ENCODE results near the gene SLIT1.
A peak's percentile ranks its signal among the peaks of the same experiment; 100 is the strongest.

Gene SLIT1

DNA sequence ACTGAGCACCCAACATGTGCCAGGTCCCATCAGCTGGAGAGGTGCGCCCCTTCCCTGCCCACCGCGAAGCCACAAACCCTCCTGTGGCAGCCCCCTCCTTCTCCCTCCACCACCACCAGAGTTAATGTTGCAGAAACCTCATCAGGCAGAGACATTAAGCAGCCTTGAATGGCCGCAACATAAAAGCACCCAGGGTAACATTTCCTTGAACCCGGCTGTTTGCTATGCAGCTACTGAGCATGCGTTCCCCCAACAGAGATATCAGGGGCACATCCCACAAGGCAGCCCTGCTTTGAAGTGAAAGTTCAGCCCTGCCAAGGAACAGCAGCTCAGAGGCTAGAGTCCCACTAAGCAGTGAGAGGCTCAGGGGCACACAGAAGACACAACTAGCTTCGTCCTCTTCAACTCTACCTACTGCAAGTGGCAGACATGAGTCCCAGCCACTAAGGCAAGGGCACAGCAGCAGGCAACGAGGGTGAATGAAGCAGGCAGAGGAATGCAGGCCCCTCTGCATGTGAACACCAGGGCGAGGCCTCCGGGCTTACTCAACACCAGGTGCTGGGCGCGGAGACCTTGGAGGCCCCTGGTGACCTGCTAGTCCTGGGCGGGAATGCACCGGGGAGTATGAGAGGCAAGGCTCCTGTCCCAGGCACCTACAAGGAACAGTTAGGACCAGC is 107.4 kb downstream of the SLIT1 start:
- DNase-seq, result no peak

DNA sequence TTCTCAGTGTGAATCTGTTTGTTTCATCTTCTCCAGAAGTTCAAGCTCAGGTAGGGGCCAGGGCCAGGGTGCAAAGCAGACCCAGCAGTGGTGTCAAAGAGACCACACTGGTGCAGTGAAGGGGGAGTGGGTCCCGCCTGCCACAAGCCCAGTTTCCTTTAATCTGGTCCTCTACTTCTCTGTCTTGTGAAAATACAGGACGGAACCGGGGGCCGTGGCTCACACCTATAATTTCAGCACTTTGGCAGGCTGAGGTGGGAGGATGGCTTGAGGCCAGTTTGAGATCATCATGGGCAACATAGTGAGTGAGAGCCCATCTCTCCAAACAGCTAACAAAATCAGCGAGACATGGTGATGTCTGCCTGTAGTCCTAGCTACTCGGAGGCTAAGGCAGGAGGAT is 109.0 kb downstream of the SLIT1 start:
- DNase-seq, result no peak

GRCh38 chr10:97075961-97076525 is 109.7 kb downstream of the SLIT1 start:
- DNase-seq, result no peak

DNA sequence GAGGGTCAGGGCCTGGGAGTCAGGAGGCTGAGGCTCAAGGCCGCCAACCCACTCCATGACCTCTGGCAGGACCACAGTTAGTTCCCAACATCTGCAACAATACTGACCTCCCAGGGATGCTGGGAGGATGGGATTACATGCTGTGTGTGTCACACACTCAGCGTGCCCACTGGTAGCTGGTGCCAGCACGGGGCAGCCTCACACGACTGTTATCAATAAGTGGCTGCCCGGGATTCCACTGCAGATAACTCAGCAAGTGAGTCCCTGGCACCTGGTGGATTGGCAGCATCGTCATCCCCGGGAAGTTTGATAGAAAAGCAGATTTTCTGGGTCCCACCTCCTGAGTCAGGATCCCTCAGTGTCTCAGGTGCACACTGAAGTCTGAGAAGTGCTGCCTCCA is 110.3 kb downstream of the SLIT1 start:
- no peak for DNase-seq

- DNase-seq, result no peak
Measured at GRCh38 chr10:97074256-97075145, 111.3 kb downstream of the SLIT1 start.

- peak; percentile 63 for DNase-seq
Measured at GRCh38 chr10:97072851-97073665, 112.7 kb downstream of the SLIT1 start.

- DNase-seq, result no peak
Measured at GRCh38 chr10:97071496-97071895, 114.3 kb downstream of the SLIT1 start.

- DNase-seq, result peak; percentile 30
Measured at GRCh38 chr10:97069576-97070362, 116.0 kb downstream of the SLIT1 start.

GRCh38 chr10:97069026-97069425 is 116.7 kb downstream of the SLIT1 start:
- no peak for DNase-seq

DNA sequence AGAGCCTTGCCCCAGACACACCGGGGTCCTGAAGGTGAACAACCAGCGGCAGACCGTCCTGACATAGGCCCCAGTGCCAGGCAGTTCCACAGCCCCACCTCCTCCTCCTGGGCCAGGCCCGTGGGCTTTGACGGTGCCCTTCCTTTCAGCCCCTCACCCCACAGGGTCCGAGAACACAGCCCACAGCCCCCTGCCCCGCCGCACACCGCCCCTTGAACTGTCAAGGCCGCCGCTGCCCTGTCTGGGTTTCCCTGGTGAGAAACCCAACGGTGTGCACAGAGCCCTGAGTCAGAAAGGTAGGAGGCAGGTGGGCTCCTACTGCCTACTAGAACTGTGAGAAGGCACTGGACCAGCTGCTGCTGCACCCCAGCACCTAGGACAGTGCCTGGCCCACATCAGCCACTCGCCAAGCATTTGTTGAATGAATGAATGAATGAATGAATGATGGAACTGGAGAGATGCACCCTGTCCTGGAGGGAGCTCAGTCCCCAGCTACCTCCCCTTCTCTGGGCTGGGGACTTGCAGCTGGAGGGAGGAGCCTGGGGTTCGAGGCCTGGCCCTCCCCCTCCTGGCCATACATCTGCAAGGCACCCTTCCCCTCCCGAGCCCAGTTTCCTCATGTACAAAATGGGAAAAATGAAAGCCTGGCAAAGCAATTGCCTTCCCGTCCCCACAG is 117.9 kb downstream of the SLIT1 start:
- DNase-seq, result no peak

DNA sequence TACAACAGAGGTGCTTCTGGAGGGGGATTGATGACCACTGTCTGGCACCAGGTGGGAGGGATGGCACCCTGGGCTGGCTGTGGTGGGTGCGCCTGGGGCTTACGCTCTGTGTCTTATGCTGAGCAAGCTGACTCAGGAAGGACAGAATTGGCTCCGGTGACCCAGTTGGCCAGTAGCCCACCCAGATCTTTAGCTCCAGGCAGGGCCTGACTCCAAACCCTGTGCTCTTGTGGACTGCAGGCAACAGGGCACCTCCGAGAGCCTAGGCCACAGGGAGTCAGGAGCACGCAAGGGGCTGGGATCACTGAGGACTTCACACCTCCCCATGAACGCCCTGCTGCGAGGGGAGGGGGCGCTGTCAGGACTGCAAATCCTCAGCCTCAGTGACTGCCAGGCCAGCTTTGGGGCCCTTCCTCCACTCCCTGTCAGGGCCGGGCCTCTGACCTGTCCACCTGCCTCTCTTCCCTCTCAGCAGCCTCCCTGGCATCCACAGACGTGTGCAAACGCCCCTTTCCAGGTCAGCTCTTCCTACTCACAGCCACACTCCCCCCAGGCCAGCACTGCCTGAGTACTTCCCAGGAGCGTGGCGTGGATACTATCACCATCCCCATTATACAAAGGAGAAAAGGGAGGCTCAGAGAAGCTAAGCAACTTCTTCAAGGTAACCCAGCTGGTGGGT is 118.7 kb downstream of the SLIT1 start:
- DNase-seq, result no peak

DNA sequence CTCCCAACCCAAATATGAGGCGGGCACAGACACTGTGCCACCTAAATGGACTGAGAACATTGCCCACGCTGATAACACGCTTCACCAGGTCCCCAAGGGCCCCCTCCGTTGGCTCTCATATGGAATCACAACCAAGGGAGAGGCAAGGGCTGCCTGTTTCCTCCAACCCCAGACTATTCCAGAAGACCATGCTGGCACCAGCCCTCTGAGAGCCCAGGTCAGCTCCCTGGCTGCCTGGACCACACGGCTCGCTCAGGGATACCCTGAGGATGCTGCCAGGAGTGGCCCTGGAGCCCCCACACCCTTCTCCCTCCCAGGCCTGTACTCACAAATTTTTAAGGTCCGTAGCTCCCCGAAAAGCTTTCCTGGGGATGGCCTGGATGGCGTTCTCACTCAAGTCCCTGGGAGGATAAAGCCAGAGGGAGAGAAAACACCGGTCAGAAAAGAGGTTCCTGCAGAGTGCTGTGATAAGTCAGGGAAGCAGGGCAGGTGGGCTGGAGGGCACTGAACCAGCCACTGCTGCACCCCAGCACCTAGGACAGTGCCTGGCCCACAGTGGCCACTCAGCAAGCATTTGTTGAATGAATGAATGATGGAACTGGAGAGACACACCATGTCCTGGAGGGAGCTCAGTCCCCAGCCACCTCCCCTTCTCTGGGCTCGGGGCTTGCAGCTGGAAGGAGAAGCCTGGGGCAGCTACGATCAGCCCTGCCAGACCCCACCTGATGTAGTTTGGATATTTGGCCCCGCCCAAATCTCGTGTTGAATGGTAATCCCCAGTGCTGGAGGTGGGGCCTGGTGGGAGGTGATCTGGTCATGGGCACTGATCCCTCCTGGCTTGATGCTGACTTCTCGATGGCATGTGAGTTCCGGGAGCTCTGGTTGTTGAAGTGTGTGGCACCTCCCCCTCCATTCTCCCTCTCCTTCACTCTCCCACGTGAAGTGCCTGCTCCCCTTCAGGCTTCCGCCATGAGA is 119.8 kb downstream of the SLIT1 start:
- no peak for DNase-seq

GRCh38 chr10:97065128-97065527 is 120.6 kb downstream of the SLIT1 start:
- DNase-seq, result no peak

DNA sequence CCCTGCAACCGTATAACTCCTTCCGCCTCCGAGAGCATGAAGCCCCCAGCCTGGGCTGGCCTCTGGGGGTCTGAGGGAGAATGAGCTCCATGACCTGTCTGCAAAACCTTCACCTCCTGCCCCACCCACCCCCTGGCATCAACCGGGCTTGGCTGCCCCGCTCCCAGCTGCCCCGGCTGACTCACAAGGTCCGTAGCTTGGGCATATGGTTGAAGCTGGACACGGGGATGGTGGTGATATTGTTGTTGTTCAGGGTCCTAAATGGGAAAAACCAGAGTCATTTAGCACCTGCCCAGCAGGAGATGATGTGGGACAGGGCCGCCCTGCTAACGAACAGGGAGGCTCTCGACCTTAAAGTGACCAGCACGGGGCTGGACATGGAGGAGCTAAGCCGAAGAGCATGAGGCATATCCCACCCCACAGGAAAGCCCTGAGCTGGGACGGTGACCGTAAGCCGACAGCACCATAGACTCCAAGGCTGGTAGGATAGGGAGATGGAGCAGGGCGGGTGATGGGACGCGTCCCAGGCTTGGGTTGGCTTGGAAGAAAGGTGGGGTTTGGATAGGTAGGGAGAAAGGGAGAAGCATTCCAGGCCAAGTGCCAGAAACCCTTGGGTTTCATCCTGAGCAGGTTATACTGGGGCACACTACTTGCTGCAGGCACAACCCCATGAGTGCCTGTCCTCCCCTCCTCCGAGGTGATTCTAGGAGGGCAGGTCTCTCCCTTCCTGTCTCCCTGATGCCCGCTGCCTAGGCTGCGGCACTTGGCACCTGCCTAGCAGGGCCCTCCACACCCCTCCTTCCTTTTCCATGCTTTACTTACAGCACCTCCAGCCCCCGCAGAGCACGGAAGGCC is 121.5 kb downstream of the SLIT1 start:
- DNase-seq, result no peak

GRCh38 chr10:97063271-97063982 is 122.3 kb downstream of the SLIT1 start:
- DNase-seq, result no peak

DNA sequence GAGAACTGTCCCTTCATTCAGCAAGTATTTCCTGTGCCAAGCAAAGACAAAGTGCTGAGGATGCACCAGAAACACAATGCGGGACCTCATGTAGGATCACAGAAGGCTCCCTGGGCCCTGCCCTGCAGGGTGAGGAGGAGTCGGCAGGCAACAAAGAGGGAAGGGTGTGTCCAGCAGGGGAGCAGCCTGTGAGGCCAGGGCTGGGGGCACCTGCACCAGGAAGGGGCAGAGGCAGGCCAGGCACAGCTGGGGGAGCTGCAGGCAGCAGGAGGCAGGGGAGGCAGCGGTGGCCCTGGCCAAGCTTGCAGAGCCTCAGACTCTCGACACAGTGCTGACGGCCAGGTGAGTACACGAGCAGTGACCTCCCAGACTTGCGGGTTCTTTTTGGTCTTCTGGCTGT is 123.3 kb downstream of the SLIT1 start:
- DNase-seq, result no peak

- no peak for DNase-seq
Measured at GRCh38 chr10:97062046-97062445, 123.7 kb downstream of the SLIT1 start.

DNA sequence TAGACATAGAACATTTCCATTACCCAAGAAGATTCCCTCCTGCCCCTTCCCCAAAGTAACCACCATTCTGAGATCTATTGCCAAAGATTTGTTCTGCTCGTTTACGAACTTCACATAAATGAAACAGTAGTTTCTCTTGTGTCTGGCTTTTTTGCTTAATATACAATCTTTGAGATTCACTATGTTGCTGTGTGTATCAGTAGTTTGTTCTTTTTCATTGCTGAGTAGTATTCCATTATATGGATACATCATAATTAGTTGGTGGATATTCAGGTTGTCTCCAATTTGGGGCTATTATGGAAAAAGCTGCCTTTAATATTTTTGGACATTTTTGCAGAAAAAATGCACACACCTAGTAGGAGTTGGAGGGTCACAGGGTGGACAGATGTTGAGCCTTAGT is 124.3 kb downstream of the SLIT1 start:
- DNase-seq, result no peak

Measured in stimulated activated naive CD4-positive, alpha-beta T cell treated with Interleukin-2 at 50 U/mL for 16 hours (primary cell).